HG03342 (cell line): ENCODE results near the gene MPG.
"Not testable (repeated sequence)": the region's sequence is repeated elsewhere in the genome, so short reads cannot be mapped to it uniquely, and the experiment has no call there.

ENCODE experiments used
- ATAC-seq: cut with Tn5 transposase; IDR thresholded peaks from one replicate; pipeline ENCODE4 v1.9.1; 2021; ENCODE audit warnings: mild to moderate bottlenecking, moderate library complexity; ENCODE audit not compliant: unreplicated experiment

Gene MPG, protein sequence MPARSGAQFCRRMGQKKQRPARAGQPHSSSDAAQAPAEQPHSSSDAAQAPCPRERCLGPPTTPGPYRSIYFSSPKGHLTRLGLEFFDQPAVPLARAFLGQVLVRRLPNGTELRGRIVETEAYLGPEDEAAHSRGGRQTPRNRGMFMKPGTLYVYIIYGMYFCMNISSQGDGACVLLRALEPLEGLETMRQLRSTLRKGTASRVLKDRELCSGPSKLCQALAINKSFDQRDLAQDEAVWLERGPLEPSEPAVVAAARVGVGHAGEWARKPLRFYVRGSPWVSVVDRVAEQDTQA

DNA sequence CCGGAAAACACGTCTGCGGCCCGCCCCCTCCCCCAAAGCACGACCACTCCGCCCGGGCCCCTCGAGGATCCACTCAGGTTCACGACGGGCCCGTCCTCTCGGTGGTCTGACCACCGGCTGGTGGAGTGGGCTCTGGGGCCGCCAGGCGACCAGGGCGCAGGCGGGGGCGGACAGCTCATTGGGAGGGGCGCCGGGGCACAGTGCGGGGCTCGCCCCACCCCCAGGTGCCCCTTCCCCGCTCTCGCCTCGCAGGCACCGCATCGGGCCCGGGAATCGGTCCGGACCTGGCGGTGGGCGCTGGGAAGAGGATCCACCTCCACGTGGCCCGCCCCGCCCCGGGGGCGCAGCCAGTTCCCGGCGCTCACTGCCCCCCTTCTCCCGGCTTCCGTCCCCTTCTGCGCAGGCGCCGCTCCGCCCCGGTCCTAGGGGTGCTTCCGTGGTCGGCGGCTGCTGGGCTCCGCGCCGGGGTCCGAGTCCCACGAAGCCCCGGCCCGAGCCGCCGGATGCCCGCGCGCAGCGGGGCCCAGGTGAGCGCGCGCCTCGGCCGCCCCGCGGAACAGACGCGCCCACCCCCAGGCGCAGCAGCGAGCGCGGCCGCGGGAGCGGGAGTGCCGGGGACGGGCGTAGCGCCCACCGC lies at the start of gene MPG:
MPG (plus strand) TSS at position 419 of the 637 bp plus-strand sequence; CDS start at position 504, 85 bp downstream.
- peak; percentile 54 for ATAC-seq

- not testable (repeated sequence) for ATAC-seq
These were observed 47.4 kb upstream of the MPG start for GRCh38 chr16:30627-31026.

DNA sequence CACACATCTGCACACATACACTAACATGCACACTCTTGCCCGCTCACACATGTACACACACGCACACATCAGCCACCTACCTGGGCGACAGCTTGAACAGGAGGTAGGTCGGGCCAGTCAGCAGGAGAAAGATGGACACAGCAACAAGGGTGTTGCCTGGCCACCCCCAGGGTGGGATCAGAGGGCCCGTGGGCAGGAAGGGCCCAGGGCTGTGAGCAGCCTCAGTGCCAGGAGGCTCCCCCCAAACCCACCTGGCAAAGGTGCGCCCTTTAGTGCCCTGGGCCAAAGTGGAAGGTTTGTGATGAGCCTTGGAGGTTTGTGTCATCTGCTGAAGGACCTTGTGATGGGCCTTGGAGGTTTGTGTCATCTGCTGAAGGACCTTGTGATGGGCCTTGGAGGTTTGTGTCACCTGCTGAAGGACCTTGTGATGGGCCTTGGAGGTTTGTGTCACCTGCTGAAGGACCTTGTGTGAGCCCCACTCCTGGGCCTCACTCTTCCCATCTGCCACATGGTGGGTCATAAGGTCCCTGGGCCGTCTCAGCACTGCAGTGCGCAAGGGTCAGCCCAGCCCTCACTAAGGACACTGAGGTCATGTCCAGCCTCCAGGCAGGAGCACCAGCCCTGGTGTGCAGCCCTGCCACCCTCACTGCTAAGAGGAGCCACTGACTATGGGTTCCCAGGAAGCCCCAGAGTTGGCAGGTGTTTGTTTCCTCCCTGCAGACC lies 44.7 kb upstream of the MPG start:
- ATAC-seq: not testable (repeated sequence)

GRCh38 chr16:33877-34647 lies 44.0 kb upstream of the MPG start:
- ATAC-seq: no peak

DNA sequence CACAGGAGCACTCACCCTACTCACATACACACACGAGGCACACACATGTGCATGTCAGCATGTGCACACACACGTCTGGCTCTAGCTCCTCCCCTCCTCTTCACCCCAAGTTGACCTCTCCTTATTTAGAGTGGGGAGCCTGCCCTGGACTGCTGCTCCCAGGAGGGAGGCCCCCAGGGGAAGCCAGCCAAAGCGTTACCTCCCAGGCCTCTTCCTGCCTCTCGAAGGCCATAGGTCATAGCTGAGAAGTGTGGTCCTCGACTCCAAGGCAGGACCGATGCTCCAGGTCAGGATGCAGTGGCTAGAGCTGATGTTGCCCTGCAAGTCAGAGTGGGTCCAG lies 43.4 kb upstream of the MPG start:
- ATAC-seq: no peak

DNA sequence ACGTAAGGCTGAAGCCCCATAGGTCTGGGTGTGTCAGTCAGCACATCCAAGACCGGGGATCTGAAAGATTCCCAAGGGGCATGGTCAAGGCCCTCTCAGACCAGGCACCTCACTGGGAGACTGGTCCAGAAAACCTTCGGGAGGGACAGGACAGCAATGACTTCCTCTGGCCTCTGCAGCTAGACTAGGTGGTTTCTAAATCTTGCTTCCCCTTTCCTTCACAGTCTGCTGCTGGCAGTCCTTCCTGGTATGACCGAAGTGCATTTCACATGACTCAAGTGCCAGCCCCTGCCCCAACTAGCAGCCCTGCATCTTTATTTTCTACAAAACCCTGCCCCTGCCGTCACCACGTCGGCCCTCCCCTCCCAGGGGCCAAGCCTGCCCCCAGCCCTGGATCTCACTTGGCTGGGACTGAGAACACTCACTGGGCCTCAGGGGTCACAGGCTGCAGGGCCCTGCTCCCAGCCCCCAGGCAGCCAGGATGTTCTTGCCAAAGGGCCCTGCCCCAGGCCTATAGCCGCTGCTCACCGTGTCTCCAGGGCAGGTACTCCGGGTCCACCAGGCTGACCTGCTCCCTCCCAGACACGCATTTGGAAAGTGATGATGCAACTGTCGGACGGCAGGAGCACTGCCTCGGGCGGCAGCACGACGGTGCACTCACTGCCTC lies 42.9 kb upstream of the MPG start:
- ATAC-seq: no peak

GRCh38 chr16:35678-36305 lies 42.2 kb upstream of the MPG start:
- ATAC-seq: no peak

DNA sequence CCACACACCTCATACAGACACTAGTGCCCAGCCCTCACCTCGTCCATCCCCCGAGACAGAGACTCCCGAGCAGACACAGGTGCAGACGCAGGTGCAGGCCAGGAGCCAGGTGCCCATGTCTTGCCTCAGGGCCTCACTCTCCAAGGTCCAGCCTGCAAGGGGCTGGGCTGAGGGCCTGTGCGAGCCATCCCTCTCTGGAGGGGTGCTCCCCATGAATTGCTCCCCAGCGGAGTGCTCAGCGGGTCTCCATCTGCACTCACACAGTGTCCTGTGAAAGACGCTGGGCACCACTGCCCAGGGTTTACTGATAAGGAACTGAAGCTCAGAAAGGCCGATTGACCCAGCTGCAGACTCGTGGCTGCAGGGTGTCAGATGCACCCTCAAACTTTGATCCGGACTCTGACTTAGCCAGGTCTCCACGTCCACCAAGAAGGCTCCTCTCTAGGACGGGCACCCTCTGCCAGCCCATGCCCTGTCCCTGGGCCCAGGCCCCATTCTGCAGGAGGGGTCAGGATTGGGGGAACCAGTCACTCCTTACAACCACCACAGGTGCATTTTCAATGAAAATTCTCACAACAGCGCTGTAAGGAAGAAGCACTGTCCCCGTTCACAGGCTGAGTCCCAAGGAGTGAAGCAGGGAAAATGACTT lies 41.6 kb upstream of the MPG start:
- no peak for ATAC-seq

- no peak for ATAC-seq
These were observed 40.5 kb upstream of the MPG start for GRCh38 chr16:37511-37910.

DNA sequence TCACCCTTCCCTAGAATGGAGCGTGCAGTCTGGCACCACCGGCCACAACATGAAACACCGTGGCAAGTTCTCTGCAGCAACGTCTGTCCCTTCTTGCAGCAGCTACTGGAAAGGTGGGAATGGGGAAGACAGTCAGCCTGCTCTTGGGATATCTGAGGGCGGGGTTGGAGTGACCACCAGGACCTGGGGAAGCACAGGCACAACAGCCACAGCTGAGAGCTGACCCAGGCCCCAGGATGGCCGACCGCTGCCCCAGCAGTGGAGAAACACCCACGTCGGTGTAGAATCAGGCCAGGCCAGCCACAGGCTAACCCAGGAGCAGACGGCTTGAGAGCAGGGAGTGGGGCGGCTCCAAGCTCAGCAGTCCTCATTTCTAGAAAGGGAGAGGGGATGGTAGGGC lies 39.8 kb upstream of the MPG start:
- not testable (repeated sequence) for ATAC-seq

DNA sequence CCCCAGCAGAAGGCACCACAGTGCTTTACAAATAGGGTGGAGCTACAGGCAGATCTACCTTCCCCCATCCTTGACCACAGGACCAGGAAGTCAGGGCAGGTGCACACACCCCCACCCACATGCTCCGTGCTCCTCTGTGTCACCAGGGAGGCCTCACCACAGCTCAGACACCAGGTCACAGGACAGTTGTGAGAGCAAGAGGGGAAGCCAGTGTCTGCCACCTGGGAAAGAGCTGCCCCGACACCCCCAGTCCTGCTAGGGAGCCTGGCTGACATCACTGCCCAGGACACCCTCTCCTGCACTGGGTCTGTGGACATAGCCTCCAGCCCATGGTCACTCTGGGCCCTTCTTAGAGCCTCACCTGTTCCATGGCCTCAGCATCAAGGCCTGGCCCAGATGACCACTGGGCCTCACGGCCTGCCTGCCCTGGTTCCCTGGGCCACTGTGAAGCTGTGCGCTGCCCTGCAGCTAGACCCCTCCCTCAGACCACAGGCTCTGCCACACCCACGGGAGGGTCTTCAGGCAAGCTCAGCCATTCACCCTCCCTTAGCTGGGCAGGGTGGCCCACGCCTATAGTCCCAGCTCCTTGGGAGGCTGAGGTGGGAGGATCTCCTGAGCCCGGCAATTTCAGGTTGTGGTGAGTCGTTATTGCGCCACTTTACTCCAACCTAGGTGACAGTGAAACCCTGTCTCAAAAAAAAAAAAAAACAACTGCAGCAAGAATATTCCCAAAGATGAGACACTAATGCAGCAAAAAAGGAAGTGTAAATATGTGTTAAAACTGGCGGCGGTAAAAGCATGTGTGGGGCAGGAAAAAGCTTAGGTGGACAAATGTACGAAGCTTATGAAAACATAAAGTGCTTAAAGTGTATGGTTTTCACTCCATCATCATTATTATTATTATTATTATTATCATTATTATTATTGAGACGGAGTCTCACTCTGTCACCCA lies 38.8 kb upstream of the MPG start:
- peak; percentile 69 for ATAC-seq

- no peak for ATAC-seq
These were observed 36.5 kb upstream of the MPG start for GRCh38 chr16:41439-42068.

- no peak for ATAC-seq
These were observed 36.0 kb upstream of the MPG start for GRCh38 chr16:42069-42457.

DNA sequence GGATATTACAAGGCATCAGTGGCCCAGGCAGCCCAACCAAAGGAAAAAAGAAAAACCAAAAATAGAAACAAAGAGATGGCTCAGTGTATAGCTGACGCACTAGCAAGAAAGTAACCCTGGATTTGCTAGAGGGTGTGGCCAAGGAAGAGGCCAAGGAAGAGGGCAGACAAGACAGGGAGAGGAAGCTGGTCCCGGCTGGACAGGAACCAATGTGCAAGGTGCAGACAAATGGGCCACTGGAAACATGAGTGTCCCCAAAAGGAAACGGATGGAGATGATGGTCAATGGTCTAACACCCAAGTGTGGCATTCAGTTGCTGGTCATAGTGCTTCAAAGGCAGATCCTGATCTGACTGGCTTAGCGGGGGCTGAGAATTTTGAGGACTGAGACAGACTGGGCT lies 35.3 kb upstream of the MPG start:
- ATAC-seq: no peak

GRCh38 chr16:43294-43693 lies 34.7 kb upstream of the MPG start:
- ATAC-seq: no peak

DNA sequence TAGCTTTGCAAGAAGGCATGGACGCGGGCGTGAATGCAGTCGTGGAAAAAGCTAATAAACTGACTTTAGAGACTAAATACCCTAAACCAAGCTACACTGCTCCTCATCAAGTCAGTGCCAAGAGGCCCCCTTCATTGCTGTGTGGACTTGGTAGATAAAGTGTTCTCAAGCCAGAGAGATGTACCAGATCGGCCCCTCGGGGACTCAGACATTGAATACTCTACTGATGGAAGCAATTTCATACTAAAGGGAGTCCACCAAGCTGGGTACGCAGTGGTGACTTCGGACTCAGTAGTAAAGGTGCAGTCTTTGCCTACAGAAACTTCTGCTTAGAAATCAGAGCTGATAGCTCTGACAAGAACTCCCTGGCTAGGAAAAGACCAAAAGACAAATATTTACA lies 33.4 kb upstream of the MPG start:
- no peak for ATAC-seq

GRCh38 chr16:45454-45853 lies 32.6 kb upstream of the MPG start:
- no peak for ATAC-seq

- ATAC-seq: not testable (repeated sequence)
These were observed 31.5 kb upstream of the MPG start for GRCh38 chr16:46510-46909.
